HG02870 (cell line): ENCODE measurements around the gene KCNQ1.

ENCODE experiments used
- ATAC-seq: cut with Tn5 transposase; IDR thresholded peaks from one replicate; pipeline ENCODE4 v1.9.1; 2021; ENCODE audit warnings: mild to moderate bottlenecking, moderate library complexity; ENCODE audit not compliant: unreplicated experiment

Gene KCNQ1

DNA sequence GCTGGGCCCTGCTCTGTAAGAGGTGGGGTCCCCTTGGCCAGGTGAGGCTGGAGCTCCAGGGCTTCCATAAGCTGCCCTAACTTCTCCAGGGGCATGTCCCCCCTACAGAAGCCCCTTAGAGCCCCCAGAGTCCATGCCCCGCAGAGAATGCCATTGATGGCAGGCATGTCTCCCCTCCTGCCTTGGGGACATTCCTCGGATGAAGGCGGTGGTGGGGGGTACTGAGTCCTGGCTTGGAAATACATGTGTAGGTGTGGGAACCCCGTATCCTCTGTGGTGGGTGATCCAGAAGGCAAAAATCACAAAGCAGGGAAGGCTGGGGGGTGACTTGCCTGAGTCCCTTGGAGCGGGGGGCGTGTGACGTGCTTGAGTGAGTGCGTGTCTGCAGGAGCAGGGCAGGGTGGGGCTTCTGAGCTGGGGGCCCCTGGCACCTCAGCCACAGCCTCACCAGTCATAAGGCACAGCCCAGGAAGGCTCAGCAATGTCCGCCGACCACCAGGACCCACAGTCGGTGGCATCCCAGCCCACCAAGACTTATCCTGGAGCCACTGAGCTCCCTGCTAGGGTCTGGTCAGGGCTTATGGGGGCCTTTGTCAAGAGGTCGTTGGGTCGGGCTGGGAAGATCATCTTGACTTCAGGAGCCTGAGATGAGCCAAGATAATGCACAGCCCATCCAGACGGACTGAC lies 324.7 kb downstream of the KCNQ1 start:
- ATAC-seq = no peak

DNA sequence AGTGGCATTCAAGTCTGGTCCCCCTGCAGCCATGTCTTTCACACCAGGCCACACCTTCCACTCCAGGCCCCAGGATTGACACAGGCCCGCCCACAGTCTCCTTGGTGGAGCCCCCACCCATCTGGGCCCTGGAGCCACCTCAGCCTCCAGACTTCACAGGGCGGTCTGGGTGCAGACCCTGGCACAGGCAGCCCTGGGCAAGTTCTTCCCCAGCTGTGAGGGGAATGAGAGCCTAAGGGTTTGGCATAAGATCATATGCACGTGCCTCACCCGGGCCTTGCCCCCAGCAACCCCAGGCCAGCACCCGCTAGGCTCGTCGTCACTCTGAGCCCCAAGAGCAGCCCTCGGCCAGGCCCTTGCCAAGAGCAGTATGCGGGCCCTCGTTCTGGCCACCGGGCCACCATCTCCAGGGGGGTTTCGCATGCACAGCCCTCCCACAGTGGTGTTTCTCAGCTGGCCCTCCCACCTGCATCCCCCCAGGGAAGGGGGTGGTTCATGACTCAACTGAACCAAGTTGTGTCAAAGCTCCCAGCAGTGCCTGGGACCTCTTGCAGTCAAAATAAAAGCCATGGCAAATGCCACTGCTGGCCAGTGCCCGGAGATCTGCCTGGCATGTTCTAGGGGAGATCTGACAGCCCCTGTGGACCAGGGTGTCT lies 325.4 kb downstream of the KCNQ1 start:
- no peak for ATAC-seq

DNA sequence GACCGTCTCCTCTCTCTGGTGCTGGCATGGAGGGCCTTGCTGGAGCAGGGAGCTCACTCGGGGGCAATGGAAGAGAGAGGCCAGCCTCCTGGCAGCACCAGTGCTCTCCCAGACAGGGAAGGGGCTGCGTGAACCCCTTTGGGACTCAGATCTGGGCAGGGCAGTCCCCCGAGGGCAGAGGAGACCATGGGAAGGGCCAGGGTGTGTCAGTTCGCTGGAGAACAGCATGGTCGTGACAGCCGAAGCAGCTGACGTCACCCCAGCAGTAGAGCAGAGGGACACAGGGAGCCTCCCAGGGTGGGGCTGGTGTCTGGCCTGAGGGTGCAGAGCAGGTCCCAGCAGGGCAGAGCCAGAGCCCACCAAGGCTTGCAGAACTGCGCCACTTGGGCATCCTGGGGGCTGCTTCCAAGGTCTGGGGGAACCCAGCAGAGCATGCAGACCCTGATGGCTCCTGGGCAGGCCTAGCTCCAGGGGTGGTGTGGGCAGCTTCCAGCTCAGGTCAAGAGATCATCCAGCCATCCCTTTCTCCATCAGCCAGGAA lies 326.0 kb downstream of the KCNQ1 start:
- ATAC-seq = no peak

DNA sequence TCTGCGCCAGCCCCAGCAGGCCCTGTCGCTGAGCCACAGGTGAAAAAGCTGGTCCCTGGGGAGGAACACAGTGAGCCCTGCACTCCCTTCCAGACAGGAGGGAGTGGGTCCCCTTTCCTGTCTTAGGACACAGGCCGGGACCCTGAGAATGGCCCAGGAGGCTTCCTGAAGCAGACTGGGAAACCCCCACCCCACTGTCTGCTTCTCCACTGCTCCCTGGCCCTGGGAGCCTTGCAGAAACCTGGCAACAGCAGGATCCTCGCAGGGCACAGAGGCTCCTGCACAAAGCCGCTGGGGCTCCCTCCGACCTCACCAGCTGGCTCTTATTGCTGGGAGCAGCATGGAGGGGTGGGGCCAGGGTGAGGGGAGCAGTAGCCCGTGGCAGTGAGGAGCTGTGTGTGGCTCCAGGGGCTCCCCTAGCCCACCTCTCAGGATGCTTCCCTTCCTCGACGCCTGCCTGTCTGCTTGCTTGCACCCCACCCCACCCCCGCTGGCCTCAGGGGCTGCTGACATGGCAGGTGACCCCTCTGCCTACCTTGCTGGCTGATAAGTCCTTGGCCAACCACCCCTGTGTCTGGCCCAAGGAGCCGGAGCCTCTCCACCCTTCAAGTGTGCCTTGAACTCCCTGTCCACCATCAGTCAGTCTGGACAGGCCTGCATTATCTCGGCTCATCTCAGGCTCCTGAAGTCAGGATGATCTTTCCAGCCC lies 327.1 kb downstream of the KCNQ1 start:
- ATAC-seq = no peak

DNA sequence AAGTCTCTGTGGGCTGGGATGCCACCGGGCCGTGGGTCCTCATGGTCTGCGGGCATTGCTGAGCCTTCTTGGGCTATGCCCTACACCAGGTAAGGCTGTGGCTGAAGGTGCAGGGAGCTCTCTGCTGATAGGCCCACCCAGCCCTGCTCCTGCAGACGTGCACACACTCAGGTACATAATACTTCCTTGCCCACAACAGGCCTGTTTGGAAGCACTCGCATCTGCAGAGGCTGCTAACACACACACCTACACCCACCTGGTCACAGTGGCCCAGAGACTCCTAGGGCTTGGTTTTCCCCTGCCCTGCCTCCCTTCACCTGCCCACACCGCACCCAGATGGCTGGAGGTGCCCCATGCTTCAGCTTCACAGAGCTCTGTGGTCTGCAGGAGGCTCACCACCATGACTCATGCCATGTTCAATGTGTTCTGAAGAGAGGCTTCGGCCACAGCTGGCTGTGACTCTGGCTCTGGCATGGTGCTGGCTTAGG lies 327.8 kb downstream of the KCNQ1 start:
- no peak for ATAC-seq

DNA sequence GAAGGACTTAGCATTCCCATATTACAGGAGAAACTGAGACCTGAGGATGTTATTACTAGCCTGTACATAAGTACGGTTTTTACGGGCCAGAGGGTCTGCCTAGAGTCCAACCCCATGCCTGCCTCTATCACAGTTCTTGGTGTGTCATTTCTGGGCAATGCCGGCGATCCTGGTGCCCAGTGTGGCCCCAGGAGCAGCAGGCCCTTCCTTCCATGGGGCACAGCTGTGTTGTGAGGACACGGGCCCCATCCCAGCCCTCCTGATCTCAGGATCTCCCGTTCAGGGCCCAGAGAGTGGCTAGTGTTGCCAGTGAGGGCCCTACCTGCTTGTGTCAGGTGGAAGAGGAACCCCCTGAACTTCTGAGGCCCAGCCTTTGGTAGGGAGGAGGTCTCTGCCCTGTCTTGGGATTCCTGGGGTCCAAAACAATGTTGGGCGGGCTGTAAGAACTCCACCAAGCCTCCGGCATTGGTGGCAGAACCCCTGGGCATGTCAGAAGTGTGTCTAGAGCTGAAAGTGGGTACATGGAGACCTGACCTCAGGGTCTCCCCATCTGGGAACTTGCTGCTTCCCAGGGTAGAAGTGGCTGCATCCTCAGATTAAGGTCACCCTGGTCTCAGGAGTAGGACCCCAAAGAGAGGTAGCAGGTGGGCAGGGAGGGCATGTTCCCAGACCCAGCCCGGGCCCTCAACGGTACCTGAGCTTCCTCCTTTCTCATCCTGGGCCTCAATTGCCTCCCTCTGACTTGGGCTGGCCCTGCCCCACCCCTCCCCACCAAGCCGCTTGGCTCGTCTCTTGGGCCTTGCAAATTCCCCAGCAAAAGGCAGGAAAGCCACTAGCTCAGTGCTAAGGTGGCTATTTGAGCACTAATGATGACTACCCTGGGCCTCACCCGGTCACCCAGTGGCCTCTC lies 329.6 kb downstream of the KCNQ1 start:
- no peak for ATAC-seq

DNA sequence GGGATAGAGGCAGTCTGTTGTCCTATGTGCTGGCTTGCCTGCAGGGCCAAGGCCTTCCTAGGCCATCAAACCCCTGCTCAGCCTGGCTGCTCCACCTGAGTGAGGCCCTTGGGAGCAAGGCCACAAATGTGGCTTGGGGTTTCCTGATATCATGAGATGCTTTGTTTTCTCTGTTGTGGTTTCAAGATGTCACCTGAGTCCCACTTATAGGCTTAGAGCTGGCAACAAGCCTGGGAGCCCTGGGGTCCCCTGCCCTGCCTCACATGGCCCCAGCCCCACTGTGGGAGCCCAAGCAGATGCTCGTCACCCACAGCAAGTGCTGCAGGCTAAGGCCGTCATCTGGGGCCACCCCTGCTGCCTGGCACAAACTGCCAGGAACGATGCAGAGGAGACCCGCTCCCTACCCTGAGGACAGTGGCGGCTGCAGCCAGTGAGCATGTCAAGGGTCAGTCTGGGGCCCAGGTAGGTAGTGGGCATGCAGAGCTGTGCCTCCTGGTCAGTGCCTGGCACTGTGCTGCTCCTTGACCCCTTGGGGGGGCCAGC lies 330.3 kb downstream of the KCNQ1 start:
- ATAC-seq = no peak

DNA sequence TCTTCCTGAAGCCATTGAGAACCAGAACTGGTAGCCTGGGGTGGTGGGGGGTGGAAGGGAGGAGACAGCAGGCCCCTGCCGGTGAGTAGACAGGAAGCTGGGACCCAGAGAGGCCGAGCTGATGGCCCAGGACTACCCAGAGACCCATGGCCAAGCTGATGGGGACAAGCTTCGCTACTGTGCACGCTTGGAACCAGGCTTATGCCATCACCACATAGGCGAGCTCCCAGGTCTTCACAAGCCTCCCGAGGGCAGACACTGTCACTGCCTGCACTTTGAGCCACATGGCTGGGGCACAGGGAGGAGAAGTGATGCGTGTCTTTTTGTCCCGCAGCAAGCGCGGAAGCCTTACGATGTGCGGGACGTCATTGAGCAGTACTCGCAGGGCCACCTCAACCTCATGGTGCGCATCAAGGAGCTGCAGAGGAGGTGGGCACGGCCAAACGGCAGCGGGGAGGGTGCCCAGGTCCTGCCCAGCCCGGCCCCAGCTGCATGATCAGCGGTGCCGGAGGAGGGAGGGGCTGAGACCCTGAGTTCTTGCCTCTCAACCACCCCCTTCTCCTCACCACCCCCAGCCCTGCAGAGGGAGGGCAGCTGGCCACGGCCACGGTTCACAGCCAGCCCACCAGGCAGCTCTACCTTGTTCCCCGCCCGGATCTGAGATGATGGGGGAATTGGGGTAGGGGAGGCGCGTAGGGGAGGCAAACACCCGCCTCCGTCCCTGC lies 331.0 kb downstream of the KCNQ1 start:
- no peak for ATAC-seq

DNA sequence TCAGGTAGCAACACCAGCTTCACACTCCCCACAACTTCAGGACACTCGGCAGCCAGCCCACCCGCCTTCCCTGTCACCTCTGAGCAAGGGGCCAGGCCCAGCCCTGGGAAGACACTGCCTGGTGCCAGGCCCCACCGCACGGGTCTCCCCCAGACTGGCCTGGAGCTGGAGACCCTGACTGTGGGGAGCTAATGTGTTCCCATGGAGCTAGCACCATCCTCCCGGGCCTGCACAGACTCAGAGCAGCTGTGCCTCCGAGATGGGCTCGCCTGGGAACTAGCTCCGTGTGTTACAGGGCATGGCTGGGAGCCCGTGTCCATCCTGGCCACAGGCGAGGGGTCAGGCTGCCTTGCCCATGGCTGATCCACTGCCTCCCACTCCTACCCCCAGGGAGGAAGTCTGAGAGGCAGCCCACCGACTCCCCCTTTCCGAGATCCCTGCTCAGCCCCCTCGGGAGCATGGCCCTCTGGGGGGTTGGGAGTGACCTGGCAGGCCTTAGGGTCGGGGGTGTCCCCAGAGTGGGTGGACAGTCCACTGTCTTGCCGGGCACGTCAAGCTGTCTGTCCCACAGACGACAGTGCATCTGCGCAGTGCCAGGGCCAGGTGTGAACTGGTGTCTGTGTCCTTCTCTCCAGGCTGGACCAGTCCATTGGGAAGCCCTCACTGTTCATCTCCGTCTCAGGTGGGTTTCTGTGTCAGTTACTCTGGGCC lies 331.7 kb downstream of the KCNQ1 start:
- ATAC-seq = no peak

DNA sequence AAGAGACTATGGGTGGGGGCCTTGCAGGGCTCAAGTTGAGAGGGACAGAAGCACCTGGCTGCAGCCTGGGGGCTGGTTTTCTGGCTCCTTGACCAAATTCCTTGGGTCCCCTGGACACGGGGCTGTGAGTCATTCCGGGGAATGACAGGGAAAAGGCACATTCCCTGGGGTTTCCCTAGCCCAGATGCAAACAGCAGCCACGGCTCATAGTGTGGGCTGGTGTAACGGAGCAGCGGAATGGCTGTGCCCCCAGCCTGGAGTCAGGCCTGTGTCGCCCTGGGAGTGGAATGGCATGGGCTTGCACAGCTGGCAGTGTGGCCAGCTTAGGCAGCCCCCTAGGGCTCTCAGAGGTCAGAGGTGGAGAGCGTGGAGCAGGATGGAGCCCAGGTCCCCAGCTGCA lies 332.6 kb downstream of the KCNQ1 start:
- no peak for ATAC-seq

DNA sequence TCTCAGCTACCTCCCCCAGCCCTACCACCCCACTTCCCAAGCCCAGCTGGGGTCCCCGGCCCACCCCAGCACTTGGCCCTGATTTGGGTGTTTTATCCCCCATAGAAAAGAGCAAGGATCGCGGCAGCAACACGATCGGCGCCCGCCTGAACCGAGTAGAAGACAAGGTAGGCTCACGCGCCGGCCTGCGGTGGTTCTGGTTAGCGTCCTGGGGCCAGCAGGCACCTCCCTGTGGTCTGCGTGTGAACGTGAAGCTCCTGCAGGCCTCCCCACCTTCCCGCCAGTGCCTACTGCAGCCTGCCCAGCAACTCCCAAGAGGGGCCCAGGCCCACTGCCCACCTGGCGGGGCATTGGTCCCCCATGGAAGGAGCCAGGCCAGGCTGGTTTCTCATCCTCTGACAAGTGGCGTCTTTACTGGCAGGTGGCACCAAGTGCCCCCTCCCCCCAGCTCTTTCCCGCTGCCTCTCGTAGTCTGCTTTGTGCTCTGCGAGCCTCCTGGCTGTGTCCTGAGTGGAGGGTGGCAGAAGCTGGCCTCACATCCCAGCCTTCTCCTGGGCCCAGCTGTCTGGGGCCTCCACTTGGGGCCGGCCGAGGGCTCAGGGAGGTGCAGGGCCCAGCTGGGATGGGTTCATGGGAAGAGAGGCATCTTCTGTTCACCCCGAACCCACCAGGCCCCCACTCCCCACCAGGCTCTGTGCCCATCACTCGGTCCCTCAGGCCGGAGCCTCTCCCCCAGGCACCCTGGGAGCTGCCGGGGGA lies 333.2 kb downstream of the KCNQ1 start:
- no peak for ATAC-seq

DNA sequence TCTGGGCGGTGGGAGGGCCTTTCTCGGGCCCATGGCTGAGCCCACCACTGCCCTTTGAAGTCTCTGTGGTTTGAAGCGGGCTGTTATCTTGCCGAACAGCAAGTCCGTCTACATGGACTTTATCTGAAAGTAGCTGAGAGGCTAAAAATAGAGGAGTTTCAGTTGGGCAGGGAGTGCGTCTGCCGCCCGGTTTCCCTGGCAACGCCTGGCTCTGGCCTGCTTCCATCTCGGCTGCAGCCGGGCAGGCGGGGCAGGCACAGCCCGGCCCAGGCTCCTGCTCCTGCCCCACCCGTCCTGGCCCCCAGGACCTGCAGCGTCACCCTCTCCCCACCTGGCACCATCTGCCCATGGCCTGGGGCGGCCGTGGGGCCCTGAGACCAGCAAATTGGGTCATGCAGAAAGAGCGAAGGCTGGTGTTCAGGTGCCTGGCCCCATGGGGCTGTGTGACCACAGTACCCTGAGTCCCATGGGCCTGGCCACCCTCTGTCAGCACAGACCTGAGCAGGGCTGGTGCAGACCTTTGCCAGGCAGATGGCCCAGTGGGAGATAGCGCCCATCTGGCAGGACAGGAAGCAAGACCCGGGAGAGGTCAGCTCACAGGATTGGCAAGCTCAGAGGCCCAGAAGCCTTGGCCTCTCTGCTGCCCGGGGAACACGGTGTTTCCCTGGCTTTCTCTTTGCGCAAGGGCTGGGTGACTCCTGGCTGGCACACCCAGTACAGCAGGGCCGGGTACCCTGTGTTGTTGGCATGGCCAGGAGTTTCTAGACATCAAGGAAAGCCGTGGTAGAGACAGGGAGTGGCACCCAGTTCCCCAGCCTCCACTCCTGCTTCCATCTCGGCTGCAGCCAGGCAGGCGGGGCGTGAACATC lies 334.1 kb downstream of the KCNQ1 start:
- no peak for ATAC-seq

DNA sequence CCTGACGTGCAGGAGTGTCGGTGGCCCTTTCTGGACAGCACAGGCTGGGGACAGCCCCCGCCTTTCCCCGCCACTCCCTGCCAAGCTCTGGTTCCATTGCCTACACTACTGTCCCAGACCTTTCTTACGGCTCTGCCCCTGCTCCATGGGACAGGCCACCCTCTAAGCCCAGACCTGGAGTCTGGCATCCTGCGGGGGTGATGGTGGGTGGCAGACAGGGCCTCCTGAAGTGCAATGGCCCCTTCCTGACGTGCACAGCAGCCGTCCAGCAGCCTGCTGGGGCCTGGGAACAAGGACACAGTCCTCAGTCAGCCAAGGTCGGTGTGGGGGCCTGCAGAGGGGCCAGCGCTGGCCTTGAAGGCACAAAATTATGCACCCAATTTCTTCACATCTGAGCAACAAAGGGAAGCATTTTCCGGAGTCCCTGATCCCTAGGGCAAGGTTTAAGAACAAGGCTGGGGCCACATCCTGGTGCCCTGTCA lies 334.7 kb downstream of the KCNQ1 start:
- no peak for ATAC-seq

DNA sequence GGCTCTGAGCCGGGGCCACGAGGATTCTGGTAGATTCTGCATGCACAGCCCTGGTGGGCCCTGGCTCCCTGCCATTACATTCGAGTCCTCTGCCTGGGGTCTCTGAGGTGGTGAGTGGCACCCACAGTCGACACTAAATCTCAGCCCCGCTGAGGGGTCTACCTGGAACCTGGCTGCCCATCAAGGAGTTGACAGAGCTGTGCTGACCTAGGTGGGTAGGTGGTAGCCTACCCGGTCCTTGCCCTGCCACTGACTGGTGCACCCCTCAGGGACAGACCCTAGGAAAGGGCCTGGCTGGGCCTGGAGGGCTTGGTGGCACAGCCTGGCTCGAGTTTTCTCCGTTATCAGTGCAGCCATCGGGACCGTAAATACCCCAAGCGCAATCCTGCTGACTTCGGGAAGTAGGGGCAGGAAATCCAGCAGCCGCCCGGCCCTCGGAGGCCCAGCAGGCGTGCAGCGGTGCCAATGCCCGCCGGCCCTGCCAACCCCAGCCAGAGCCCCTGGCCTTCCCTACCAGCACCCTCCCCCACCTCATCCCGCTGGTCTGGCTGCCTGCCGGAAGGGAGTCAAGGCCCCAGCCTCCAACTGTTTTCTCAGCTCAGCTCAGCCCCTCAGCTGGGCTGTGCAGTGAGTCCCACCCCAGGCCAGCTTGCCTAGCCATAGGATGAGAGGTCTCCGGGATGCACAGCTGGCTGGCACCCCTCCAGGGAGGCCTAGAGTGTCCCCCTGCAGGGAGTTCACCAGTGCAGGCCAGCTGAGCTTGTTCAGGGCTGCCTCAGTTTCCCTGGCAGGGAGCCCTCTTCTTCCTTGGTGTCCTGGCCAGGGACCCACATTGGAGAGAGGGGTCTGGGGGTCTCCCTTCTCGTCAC lies 335.4 kb downstream of the KCNQ1 start:
- ATAC-seq = no peak

DNA sequence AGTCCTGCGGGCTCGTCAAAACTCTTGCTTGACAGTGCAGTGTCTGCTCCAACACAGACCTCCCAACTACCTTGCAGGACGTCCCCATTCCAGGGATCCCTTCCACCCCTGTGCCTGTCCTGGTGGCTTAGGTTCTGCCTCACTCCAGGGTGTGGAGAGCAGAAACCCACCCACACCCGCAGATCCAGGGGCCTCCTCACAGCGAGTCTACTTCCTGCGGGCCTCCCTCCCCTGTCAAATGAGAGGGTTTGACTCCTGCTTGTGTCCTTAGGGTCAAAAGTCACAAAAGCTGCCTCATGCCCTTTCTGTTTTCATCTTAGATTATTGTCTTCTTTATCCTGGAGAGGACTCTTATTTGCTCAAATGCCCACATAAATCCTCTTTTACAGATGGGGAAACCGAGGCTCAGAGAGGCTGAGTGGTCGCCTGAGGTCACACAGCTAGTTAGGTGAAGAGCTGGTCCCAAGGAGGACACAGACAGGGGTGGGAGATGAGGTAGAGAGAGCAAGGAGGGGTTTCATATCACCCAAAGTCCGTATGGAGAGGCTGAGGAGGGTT lies 336.1 kb downstream of the KCNQ1 start:
- no peak for ATAC-seq
